SK-N-SH (cell line): ENCODE measurements around the gene PSMG3. TPM values are rescaled to one million over a fixed set of nuclear protein-coding genes. Genes with fewer than 3 reads are reported as not detected.

Source experiments
- CTCF ChIA-PET: fragments of 300-600, 350-600 bp; formaldehyde crosslinking; extraction: SDS; loops from one replicate; lab custom pipeline; 2021; lab: Yijun Ruan, JAX
- POLR2A ChIA-PET: fragments of 350-600 bp; sonication (Branson Sonifier 250); formaldehyde crosslinking; extraction: SDS; loops from one replicate; lab custom pipeline; 2020; ENCODE audit warnings: antibody characterized with exemption, inconsistent platforms; lab: Yijun Ruan, JAX
- DNase-seq: peaks from one replicate; pipeline ENCODE4 v3.0.0; 2012
- H2AFZ ChIP-seq: fragments of 200-600 bp; sonication (generic); 2 replicates; pipeline ENCODE4 v1.8.1; 2016; ENCODE audit warnings: antibody characterized with exemption, mild to moderate bottlenecking, low read depth
- H3F3A ChIP-seq: fragments of 200-600 bp; sonication (generic); replicated peaks from 2 replicates; pipeline ENCODE3; 2016; ENCODE audit warnings: antibody characterized with exemption, mild to moderate bottlenecking; ENCODE audit not compliant: insufficient read depth
- H3K27ac ChIP-seq, 2 experiments: fragments of 200-500 bp in 1 of 2; fragments of 200-600 bp in 1 of 2; sonication (Bioruptor generic) in 1 of 2; sonication (generic), shearing (Covaris generic) in 1 of 2; 2 replicates each; pipeline versions ENCODE4 v1.5.1 to v1.6.1; 2014 to 2016; ENCODE audit warnings: low read depth in 2 of 2, inconsistent platforms in 1 of 2, low read length in 1 of 2, mild to moderate bottlenecking in 1 of 2, mixed read lengths in 1 of 2
- H3K27me3 ChIP-seq: fragments of 200-600 bp; sonication (generic), shearing (Covaris generic); 2 replicates; pipeline ENCODE4 v1.6.1; 2016; ENCODE audit warnings: mixed run types; ENCODE audit not compliant: insufficient read depth
- H3K36me3 ChIP-seq, 2 experiments: fragments of 200-500 bp in 1 of 2; fragments of 200-600 bp in 1 of 2; sonication (Bioruptor generic) in 1 of 2; sonication (generic) in 1 of 2; replicated peaks in 1 of 2; 2 replicates each; pipeline versions ENCODE3 to v1.5.1; 2014 to 2016; ENCODE audit warnings: low read length in 1 of 2, mild to moderate bottlenecking in 1 of 2; ENCODE audit not compliant: insufficient read depth in 2 of 2, control insufficient read depth in 1 of 2
- H3K4me1 ChIP-seq, 2 experiments: fragments of 200-500 bp in 1 of 2; fragments of 200-600 bp in 1 of 2; sonication (Bioruptor generic) in 1 of 2; sonication (generic), shearing (Covaris generic) in 1 of 2; 2 replicates each; pipeline versions ENCODE4 v1.5.1 to v1.6.1; 2014 to 2016; ENCODE audit warnings: low read depth in 1 of 2, low read length in 1 of 2, mixed run types in 1 of 2; ENCODE audit not compliant: insufficient read depth in 2 of 2, control insufficient read depth in 1 of 2
- H3K4me2 ChIP-seq: fragments of 200-600 bp; sonication (generic), shearing (Covaris generic); 2 replicates; pipeline ENCODE4 v1.6.1; 2017; ENCODE audit warnings: mixed run types
- H3K4me3 ChIP-seq, 2 experiments: fragments of 200-500 bp in 1 of 2; fragments of 200-600 bp in 1 of 2; sonication (Bioruptor generic) in 1 of 2; sonication (generic), shearing (Covaris generic) in 1 of 2; 2 replicates each; pipeline versions ENCODE4 v1.5.1 to v1.8.1; 2014 to 2016; ENCODE audit warnings: low read depth in 2 of 2, inconsistent platforms in 1 of 2, low read length in 1 of 2, mild to moderate bottlenecking in 1 of 2, mixed read lengths in 1 of 2, moderate library complexity in 1 of 2
- H3K79me2 ChIP-seq: fragments of 200-600 bp; sonication (generic); 2 replicates; pipeline ENCODE4 v1.8.1; 2017; ENCODE audit warnings: mild to moderate bottlenecking; ENCODE audit not compliant: insufficient read depth
- H3K9ac ChIP-seq: fragments of 200-600 bp; sonication (generic); 2 replicates; pipeline ENCODE4 v1.6.1; 2017; ENCODE audit warnings: mixed run types
- H3K9me2 ChIP-seq: fragments of 200-600 bp; sonication (generic); 2 replicates; pipeline ENCODE4 v1.6.1; 2017; ENCODE audit warnings: mixed run types
- H3K9me3 ChIP-seq: fragments of 200-600 bp; sonication (generic); 2 replicates; pipeline ENCODE4 v1.6.1; 2017; ENCODE audit warnings: mixed run types, mild to moderate bottlenecking, moderate library complexity
- H4K20me1 ChIP-seq: fragments of 200-600 bp; sonication (generic); 2 replicates; pipeline ENCODE4 v1.6.1; 2017; ENCODE audit warnings: mild to moderate bottlenecking, mixed run types; ENCODE audit not compliant: insufficient read depth
- CHD2 ChIP-seq: fragments of 150-350 bp; IDR thresholded peaks from 2 replicates; pipeline ENCODE4 v1.6.1; 2018; ENCODE audit warnings: low read length; ENCODE audit not compliant: partially characterized antibody
- CTCF ChIP-seq: fragments of 200-600 bp; sonication (generic); IDR thresholded peaks from 2 replicates; pipeline ENCODE4 v1.6.1; 2017; ENCODE audit warnings: antibody characterized with exemption, mild to moderate bottlenecking, moderate library complexity
- EZH2phosphoT487 ChIP-seq: fragments of 200-600 bp; sonication (generic); IDR thresholded peaks from 2 replicates; pipeline ENCODE4 v1.6.1; 2017; ENCODE audit warnings: low read depth, mixed run types, mild to moderate bottlenecking, antibody characterized with exemption, moderate library complexity, borderline replicate concordance
- FOXJ3 ChIP-seq: sonication (generic); formaldehyde crosslinking; IDR thresholded peaks from 2 replicates; pipeline ENCODE4 v1.5.1; 2020; ENCODE audit warnings: mild to moderate bottlenecking, missing genetic modification reagents
- FOXM1 ChIP-seq: IDR thresholded peaks from 2 replicates; pipeline ENCODE4 v1.4.0; 2012; ENCODE audit warnings: low read depth, mild to moderate bottlenecking
- JUND ChIP-seq: IDR thresholded peaks from 2 replicates; pipeline ENCODE4 v1.4.0; 2012
- NRF1 ChIP-seq: IDR thresholded peaks from 2 replicates; pipeline ENCODE4 v1.6.1; 2012; ENCODE audit warnings: low read depth, mild to moderate bottlenecking, low read length
- PBX3 ChIP-seq: IDR thresholded peaks from 2 replicates; pipeline ENCODE4; 2012
- POLR2AphosphoS5 ChIP-seq: IDR thresholded peaks from 2 replicates; pipeline ENCODE4 v1.6.1; 2012; ENCODE audit warnings: low read depth, low read length
- RAD21 ChIP-seq: IDR thresholded peaks from 2 replicates; pipeline ENCODE4 v1.6.1; 2012; ENCODE audit warnings: mild to moderate bottlenecking, low read length
- TAF1 ChIP-seq: IDR thresholded peaks from 2 replicates; pipeline ENCODE4 v1.6.1; 2012; ENCODE audit warnings: low read depth, mild to moderate bottlenecking, low read length, moderate library complexity, borderline replicate concordance
- USF1 ChIP-seq: IDR thresholded peaks from 2 replicates; pipeline ENCODE4 v1.4.0; 2012; ENCODE audit warnings: low read depth, borderline replicate concordance
- ZBTB33 ChIP-seq: IDR thresholded peaks from 2 replicates; pipeline ENCODE4 v1.4.0; 2012; ENCODE audit warnings: low read depth, borderline replicate concordance
- WGBS: methylation state at CpG from one replicate; pipeline ENCODE4 v1.1.6; 2017; ENCODE audit warnings: low lambda C conversion rate; 5-methylcytosine and 5-hydroxymethylcytosine counted together
- polyA plus RNA-seq, 3 experiments: library from polyadenylated mRNA; depleted of rRNA; stranded (reverse); fragments of >200 nt; gene quantifications; 2 replicates each; pipeline ENCODE4 v1.2.3, GENCODE V29; 2012

PSMG3 gene
- polyA plus RNA-seq, 1 of the 3 experiments (the other 2 are of a cell fraction), result 109 TPM

GRCh38 chr7:1523844-1524243 lies 46.0 kb downstream of the PSMG3 start:
- Histone ChIP-seq H3K4me1 (peaks cover 3 to 7% of the 10 kb centered on the region in 2 experiments; a peak in 2 of 4 replicates), H3K9me2 (no peaks in the 10 kb centered on the region), H3F3A (peaks cover 6% of the 10 kb centered on the region)
- TF ChIP-seq EZH2phosphoT487 (no peak), JUND (no peak), FOXM1 (no peak), USF1 (no peak), CHD2 (no peak), POLR2AphosphoS5 (no peak), FOXJ3 (CRISPR knock-in tag) (no peak), CTCF (no peak), TAF1 (no peak), RAD21 (no peak), NRF1 (no peak), PBX3 (no peak), ZBTB33 (no peak)
- TF ChIP-seq, all 33 proteins: peak for 0
- no peak overlapping the region for H2AFZ ChIP-seq
- H3K4me2 ChIP-seq, result no peak overlapping the region
- no peak overlapping the region for H3K9ac ChIP-seq
- ChIA-PET CTCF (interaction anchor here (1.2 to 1.8 kb wide), 3 partner anchors 33 to 91 kb away, joined by 3 to 5 read pairs (median 3); no protein-coding TSS in a partner anchor), POLR2A (no interaction called here)
- WGBS, result 74% methylated on average over 17 of the region's 17 CpGs
- H3K9me3 ChIP-seq, result no peaks in the 10 kb centered on the region
- no peak overlapping the region for H3K4me3 ChIP-seq
- no peak for DNase-seq
- no peak overlapping the region for H3K27ac ChIP-seq
- H4K20me1 ChIP-seq, result no peaks in the 10 kb centered on the region
- no peaks in the 10 kb centered on the region for H3K79me2 ChIP-seq
- H3K27me3 ChIP-seq, result no peaks in the 10 kb centered on the region
- no peaks in the 10 kb centered on the region for H3K36me3 ChIP-seq
